Amygdala (tissue), 56 donors: ENCODE data around the gene VAV2.
"Not testable (repeated sequence)": the region's sequence is repeated elsewhere in the genome, so short reads cannot be mapped to it uniquely, and the experiment has no call there.

Experiments
- DNase-seq, 56 donors: peaks; one replicate each; lab custom pipeline; 2025; lab: John Stamatoyannopoulos, UW

The VAV2 gene

GRCh38 chr9:133971121-133971951 is 20.8 kb downstream of the VAV2 start:
- DNase-seq, result no peak

- no peak for DNase-seq
Observed at GRCh38 chr9:133970581-133971058, 21.5 kb downstream of the VAV2 start.

DNA sequence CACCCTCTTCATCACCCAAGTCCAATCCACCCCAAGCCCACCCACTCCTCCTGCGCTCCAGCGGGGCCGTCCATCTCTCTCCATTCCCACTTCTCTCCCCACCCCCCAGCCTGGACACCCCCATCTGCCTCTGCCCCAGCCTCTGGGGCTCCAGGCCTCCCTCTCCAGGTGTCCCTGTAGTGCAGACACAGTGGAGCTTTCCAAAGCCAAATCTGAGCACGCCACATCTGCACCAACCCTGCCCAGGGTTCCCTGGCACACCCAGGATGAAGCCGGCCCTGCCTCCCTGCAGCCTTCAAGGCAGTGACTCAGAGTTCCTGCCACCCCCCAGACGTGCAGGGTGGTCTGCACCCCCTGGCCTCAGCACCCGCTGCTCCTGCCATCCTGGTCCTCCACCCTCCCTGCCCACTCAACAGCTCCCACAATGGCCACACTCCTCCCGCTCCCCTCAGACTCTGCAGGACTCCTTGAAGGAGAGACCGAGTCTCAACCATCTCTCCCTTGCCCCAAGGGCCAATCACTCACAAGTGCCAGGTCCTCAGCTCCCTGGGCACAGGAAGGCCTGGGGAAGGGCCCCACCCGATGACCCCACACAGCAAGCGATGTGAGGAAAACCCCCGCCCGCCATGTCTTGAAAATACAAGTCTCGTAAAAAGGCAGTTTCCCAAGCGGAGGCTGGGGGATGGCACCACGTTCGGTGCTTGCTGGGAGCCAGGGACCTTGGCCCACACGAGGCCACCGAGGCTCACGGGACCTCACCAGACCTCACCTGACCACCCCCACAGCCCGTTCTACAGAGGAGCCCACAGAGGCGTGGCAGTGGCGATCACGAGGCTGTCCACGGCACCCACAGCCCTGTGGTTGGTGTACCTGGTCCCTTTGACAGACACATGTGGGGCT is 22.2 kb downstream of the VAV2 start:
- DNase-seq, result no peak

DNA sequence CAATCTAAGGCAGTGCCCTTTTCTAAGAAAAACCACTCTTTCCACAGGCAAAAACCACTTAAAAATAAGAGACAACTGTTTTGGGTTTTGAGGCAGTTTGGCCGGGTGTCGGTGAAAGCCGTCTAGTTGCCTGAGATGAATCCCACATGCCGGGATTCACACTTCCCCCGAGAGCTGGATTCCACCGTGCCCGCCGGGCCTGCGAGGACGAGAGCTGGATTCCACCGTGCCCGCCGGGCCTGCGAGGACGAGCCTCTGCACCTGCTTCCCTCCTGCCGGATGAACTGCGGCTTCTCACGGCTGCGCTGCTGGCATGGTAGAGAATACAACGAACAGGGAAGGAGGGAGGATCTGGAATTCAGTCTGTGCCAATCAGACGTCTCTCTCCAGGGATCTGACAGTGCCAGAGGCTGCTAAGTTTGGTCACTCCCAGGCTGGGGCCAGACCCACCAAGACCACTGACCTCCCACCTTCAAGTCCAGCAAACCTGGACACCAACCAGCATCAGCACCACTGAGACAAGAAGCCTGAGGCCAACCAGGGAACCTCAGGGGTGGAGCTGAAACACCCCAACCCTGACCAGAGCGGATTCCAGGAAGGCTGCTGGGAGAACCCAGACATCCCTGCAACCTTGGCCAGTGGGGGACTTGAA is 23.0 kb downstream of the VAV2 start:
- DNase-seq, result no peak

DNA sequence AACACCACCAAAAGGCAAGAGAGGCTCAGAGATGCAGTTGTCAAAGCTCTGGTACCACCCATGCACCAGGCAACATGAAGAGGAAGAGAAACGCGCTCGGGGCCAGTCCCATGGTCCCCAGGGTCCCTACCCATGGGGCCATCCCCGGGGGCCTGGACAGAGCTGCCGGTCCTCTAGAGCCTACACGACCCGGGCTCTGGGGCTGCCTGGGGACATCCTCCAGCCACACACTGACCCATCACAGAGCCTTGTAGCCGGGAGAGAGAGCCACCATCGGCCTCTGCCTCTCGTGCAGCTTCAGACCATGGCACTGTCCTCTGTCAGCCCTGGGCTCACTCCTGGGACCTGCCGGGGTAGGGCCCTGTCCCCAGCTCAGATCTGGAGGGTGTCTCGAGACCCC is 23.7 kb downstream of the VAV2 start:
- DNase-seq, result no peak

- DNase-seq, result no peak
Observed at GRCh38 chr9:133967024-133967741, 24.9 kb downstream of the VAV2 start.

DNA sequence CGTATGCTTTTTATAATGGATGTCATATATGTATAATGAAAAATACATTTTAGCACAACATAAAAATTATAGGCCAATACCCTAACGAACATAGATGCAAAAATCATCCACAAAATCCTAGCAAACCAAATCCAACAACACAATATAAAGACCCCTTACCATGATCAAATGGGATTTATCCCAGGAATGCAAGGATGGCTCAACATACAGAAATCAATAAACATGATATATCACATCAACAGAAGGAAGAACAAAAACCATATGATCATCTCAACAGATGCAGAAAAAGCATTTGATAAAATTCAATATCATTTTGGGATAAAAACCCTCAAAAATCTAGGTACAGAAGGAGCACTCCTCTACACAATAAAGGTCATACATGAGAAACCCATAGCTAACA is 27.7 kb downstream of the VAV2 start:
- DNase-seq, result no peak

GRCh38 chr9:133963166-133963565 is 29.0 kb downstream of the VAV2 start:
- DNase-seq, result no peak

- no peak for DNase-seq
Observed at GRCh38 chr9:133962341-133962740, 29.8 kb downstream of the VAV2 start.

DNA sequence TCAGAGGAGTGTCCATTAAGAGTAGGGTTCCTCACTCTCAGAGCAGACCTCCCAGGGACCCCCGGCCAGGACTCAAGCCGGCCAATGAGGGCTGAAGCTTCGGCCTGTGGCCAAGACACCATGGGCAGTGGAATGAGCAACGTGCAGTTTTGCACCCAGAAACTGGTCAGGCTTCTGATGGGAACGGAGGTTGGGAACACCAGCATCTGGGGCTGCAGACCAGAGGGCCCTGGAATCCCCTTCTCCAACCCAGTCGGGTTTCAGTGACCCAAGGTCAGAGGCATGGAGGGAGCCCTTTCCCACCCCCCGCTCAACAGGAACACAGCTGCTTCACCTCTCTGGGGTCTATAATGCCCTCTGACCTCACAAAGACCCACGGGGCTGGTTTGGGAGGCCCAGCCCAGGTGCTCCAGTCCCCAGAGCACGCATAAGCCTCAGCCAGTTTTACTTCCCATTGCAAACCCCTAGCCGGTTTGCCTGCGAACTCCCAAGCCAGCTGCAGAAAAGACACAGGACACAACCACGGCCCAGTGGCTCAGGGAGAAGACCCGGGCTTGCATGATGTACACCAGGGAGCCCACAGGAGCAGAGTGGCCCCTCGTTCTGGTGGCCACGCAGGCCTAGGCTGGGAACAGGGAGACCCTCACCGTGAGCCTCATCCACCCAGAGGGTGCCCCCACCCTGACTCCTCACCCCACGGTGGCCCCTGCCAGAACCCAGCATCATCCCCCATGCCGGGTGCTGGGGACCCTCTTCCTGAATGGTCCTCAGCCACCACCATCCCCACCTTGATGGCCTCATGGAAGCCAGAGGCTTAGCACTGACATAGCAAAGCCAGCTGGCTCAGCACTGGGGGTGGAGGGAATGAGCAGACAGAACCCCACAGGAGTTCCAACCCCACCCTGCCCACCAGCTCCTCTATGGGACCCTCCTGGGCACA is 30.6 kb downstream of the VAV2 start:
- no peak for DNase-seq

GRCh38 chr9:133960568-133961129 is 31.5 kb downstream of the VAV2 start:
- DNase-seq, result no peak

DNA sequence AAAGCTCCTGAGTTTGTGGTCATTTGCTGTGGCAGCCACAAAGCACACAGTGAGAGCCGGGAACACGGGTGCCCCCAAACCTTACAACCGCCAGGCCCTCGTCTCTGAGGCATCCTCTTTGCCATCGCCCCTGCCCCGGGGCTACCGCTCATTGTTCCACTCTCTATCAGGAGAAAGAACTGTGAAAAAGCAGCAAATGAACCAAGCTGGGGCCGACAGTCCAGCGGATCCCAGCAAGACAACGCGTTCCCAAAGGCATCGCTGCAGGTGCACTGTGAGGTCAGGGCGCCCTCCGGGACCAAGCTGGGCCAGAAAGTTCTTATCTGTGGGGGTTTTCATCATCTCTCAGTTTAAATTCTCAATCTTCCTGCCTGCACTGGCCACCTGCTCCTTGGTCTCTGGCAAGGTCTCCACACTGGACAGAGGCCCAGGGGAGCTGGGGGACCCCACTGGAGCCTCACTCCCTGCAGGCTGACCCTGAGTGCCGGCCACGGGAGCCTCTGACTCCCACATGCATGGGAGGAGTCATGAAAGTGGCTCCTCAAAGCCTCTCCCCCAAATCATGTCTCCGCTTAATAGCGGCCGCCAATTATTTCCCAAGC is 32.1 kb downstream of the VAV2 start:
- no peak for DNase-seq

GRCh38 chr9:133959171-133959570 is 33.0 kb downstream of the VAV2 start:
- DNase-seq, result no peak

- no peak for DNase-seq
Observed at GRCh38 chr9:133958756-133959155, 33.4 kb downstream of the VAV2 start.

- not testable (repeated sequence) for DNase-seq
Observed at GRCh38 chr9:133957772-133958171, 34.4 kb downstream of the VAV2 start.

DNA sequence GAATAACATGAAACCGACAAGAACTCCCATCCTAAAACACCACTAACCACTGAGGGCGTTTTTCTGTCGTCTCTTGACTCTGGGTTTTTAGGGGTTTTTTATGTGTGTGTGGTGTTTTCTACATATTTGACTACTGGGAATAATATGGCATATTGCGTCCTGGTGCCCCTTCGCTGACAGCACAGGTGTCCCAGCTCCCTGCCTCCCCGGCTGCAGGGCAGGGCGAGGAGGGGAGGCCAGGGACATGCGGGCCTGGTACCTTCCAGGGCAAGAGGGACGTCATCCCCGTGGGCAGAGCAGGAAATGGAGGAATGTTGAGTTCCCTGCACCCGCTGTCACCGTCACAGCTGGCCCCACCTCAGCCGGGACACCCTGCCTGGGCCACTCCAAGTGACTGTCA is 34.8 kb downstream of the VAV2 start:
- DNase-seq, result no peak

GRCh38 chr9:133956520-133957076 is 35.5 kb downstream of the VAV2 start:
- no peak for DNase-seq

- no peak for DNase-seq
Observed at GRCh38 chr9:133955821-133956411, 36.2 kb downstream of the VAV2 start.
